MM.1S (cell line): ENCODE data around the gene AFAP1.

Experiments used
- DNase-seq: peaks from one replicate; pipeline ENCODE4 v3.0.0-alpha.2; 2015
- H2AFZ ChIP-seq: fragments of 300-600 bp; sonication (generic); 2 replicates; pipeline ENCODE4 v1.6.0; 2016; ENCODE audit warnings: antibody characterized with exemption, low read length
- H3F3A ChIP-seq: fragments of 300-600 bp; sonication (generic); 2 replicates; pipeline ENCODE4 v1.6.1; 2016; ENCODE audit warnings: mild to moderate bottlenecking, antibody characterized with exemption, low read length, moderate library complexity, mixed read lengths; ENCODE audit not compliant: insufficient read depth
- H3K27ac ChIP-seq: fragments of 300-600 bp; sonication (generic); 2 replicates; pipeline ENCODE4 v1.5.1; 2016; ENCODE audit warnings: mild to moderate bottlenecking, low read length
- H3K27me3 ChIP-seq: fragments of 300-600 bp; sonication (generic); replicated peaks from 2 replicates; pipeline ENCODE4 v1.6.0; 2016; ENCODE audit warnings: low read length; ENCODE audit not compliant: insufficient read depth
- H3K36me3 ChIP-seq: fragments of 300-600 bp; sonication (generic); replicated peaks from 2 replicates; pipeline ENCODE4 v1.6.1; 2016; ENCODE audit warnings: mild to moderate bottlenecking, low read length, mixed read lengths; ENCODE audit not compliant: insufficient read depth
- H3K4me1 ChIP-seq: fragments of 300-600 bp; sonication (generic); 2 replicates; pipeline ENCODE4 v1.6.1; 2016; ENCODE audit warnings: low read length, mixed read lengths
- H3K4me2 ChIP-seq: fragments of 300-600 bp; sonication (generic); 2 replicates; pipeline ENCODE4 v1.6.0; 2016; ENCODE audit warnings: low read depth, low read length
- H3K4me3 ChIP-seq: fragments of 300-600 bp; sonication (generic); 2 replicates; pipeline ENCODE4 v1.5.1; 2016; ENCODE audit warnings: low read length, mixed read lengths
- H3K79me2 ChIP-seq: fragments of 300-600 bp; sonication (generic); 2 replicates; pipeline ENCODE4 v1.6.1; 2016; ENCODE audit warnings: mixed run types, low read length, mixed read lengths
- H3K9ac ChIP-seq: fragments of 300-600 bp; sonication (generic); 2 replicates; pipeline ENCODE4 v1.6.1; 2016; ENCODE audit warnings: low read length, mixed read lengths
- H3K9me2 ChIP-seq: fragments of 300-600 bp; sonication (generic); replicated peaks from 2 replicates; pipeline ENCODE4 v1.6.1; 2016; ENCODE audit warnings: mild to moderate bottlenecking, low read length, mixed read lengths; ENCODE audit not compliant: insufficient read depth
- H3K9me3 ChIP-seq: fragments of 300-600 bp; sonication (generic); replicated peaks from 2 replicates; pipeline ENCODE4 v1.6.1; 2016; ENCODE audit warnings: mild to moderate bottlenecking, low read length, mixed read lengths; ENCODE audit not compliant: insufficient read depth
- H4K20me1 ChIP-seq: fragments of 300-600 bp; sonication (generic); 2 replicates; pipeline ENCODE4 v1.6.1; 2016; ENCODE audit warnings: mild to moderate bottlenecking, low read length, moderate library complexity, mixed read lengths; ENCODE audit not compliant: insufficient read depth
- CTCF ChIP-seq: fragments of 300-600 bp; sonication (generic); IDR thresholded peaks from 2 replicates; pipeline ENCODE4 v1.5.1; 2016; ENCODE audit warnings: antibody characterized with exemption, low read length, mixed read lengths
- EZH2 ChIP-seq: fragments of 300-600 bp; sonication (generic); optimal IDR thresholded peaks from 2 replicates; pipeline ENCODE3; 2017; ENCODE audit warnings: low read depth, mild to moderate bottlenecking, antibody characterized with exemption, low read length, mixed read lengths
- EZH2phosphoT487 ChIP-seq: fragments of 300-600 bp; sonication (generic); IDR thresholded peaks from 2 replicates; pipeline ENCODE4 v1.6.1; 2018; ENCODE audit warnings: antibody characterized with exemption, low read length

The AFAP1 gene

GRCh38 chr4:7757501-7758471, 181.9 kb downstream of the AFAP1 start:
- Histone ChIP-seq H3K4me2 (no peak overlapping the region), H3K79me2 (peaks cover 37% of the 10 kb centered on the region)

GRCh38 chr4:7756561-7757355, 182.9 kb downstream of the AFAP1 start:
- no peak overlapping the region for H3K9ac ChIP-seq
- DNase-seq = no peak
- H3K36me3 ChIP-seq = no peaks in the 10 kb centered on the region
- peaks cover 15% of the 10 kb centered on the region for H3K4me1 ChIP-seq
- H3K9me2 ChIP-seq = no peaks in the 10 kb centered on the region
- H3K9me3 ChIP-seq = no peaks in the 10 kb centered on the region
- H3K27me3 ChIP-seq = peaks cover 32% of the 10 kb centered on the region
- TF ChIP-seq EZH2phosphoT487 (no peak), EZH2 (no peak), CTCF (no peak)
- H3K79me2 ChIP-seq = peaks cover 37% of the 10 kb centered on the region
- no peak overlapping the region for H3K4me2 ChIP-seq
- no peaks in the 10 kb centered on the region for H4K20me1 ChIP-seq
- H2AFZ ChIP-seq = no peak overlapping the region
- H3F3A ChIP-seq = peaks cover 12% of the 10 kb centered on the region; the same call in 1 of the 2 replicates
- H3K27ac ChIP-seq = no peak overlapping the region
- no peak overlapping the region for H3K4me3 ChIP-seq

More at GRCh38 chr4:7757501-7758471, 181.9 kb downstream of the AFAP1 start:
- no peak overlapping the region for H3K4me3 ChIP-seq
- H2AFZ ChIP-seq = no peak overlapping the region
- peaks cover 5% of the 10 kb centered on the region for H3K4me1 ChIP-seq
- no peak overlapping the region for H3K27ac ChIP-seq
- no peaks in the 10 kb centered on the region for H3K9me3 ChIP-seq
- DNase-seq = no peak
- no peaks in the 10 kb centered on the region for H3K36me3 ChIP-seq
- H4K20me1 ChIP-seq = no peaks in the 10 kb centered on the region
- no peak for TF ChIP-seq EZH2
- TF ChIP-seq EZH2phosphoT487 = no peak
- no peak for TF ChIP-seq CTCF
- H3K9me2 ChIP-seq = no peaks in the 10 kb centered on the region
- peaks cover 2% of the 10 kb centered on the region; the same call in 1 of the 2 replicates for H3F3A ChIP-seq
- H3K9ac ChIP-seq = no peak overlapping the region
- peaks cover 41% of the 10 kb centered on the region for H3K27me3 ChIP-seq

GRCh38 chr4:7756071-7756470, 183.6 kb downstream of the AFAP1 start:
- Histone ChIP-seq H3K9me2 (no peaks in the 10 kb centered on the region), H4K20me1 (no peaks in the 10 kb centered on the region), H3K27me3 (peaks cover 32% of the 10 kb centered on the region), H3F3A (peaks cover 19% of the 10 kb centered on the region), H3K36me3 (no peaks in the 10 kb centered on the region), H3K27ac (no peak overlapping the region), H3K9me3 (no peaks in the 10 kb centered on the region), H3K79me2 (peaks cover 37% of the 10 kb centered on the region), H2AFZ (no peak overlapping the region), H3K4me3 (no peak overlapping the region), H3K4me2 (peak overlapping the region; percentile 35; the same call in 1 of the 2 replicates), H3K9ac (no peak overlapping the region), H3K4me1 (peaks cover 22% of the 10 kb centered on the region)
- TF ChIP-seq EZH2 (no peak), CTCF (no peak), EZH2phosphoT487 (no peak)
- no peak for DNase-seq
